ENCODE measurements around the gene GIGYF2. TPM values are rescaled to one million over a fixed set of nuclear protein-coding genes. Genes with fewer than 3 reads are reported as not detected.

GIGYF2 gene
- polyA plus RNA-seq, 1 of the 3 experiments (the other 2 are of a cell fraction), result 12.8 TPM

DNA sequence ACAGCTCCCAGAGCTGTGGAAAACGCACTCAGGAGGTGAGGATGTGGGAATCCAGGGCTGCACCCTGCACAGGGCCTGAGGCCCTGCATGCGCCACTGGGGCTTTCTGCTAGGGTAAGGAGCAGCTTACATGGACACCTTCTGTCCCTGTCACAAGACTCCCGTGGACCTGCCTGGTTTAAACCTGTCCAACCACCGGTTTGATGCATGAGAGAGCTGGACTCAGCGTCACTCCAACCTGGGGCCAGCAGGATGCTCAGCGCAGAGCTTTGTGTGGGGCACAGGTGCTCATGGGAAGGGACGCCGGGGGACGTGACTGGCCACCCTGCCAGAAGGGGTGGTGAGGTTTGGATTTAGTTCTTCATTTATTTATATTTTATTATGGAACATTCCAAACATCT, 197.1 kb downstream of the GIGYF2 start:
- ChIA-PET POLR2A (no interaction called here), CTCF (interaction anchor here (0.9 kb wide), 1 partner anchor 159 kb away, joined by 3 read pairs; no protein-coding TSS in a partner anchor)
- Histone ChIP-seq H3K4me3 (ENCODE audit: low read depth in 2 of 2, low read length in 1 of 2) (no peak overlapping the region), H3K9me3 (no peaks in the 10 kb centered on the region), H3K27me3 (ENCODE audit: insufficient read depth) (no peaks in the 10 kb centered on the region), H3K4me1 (ENCODE audit: control insufficient read depth in 1 of 2, insufficient read depth in 2 of 2, low read depth in 1 of 2, low read length in 1 of 2) (peaks cover 0 to 3% of the 10 kb centered on the region in 2 experiments; a peak in 2 of 4 replicates), H3K9me2 (no peaks in the 10 kb centered on the region), H3F3A (replicated peaks; ENCODE audit: insufficient read depth) (no peaks in the 10 kb centered on the region), H3K79me2 (ENCODE audit: insufficient read depth) (no peaks in the 10 kb centered on the region), H2AFZ (ENCODE audit: low read depth) (no peak overlapping the region), H4K20me1 (ENCODE audit: insufficient read depth) (no peaks in the 10 kb centered on the region), H3K27ac (ENCODE audit: low read depth in 2 of 2, low read length in 1 of 2) (no peak overlapping the region), H3K9ac (no peak overlapping the region), H3K36me3 (replicated peaks in 1 of 2; ENCODE audit: control insufficient read depth in 1 of 2, insufficient read depth in 2 of 2, low read length in 1 of 2) (no peaks in the 10 kb centered on the region), H3K4me2 (no peak overlapping the region)
- TF ChIP-seq TCF12 (IDR thresholded peaks at IDR 0.05) (no peak), FOXJ3 (CRISPR knock-in tag; IDR thresholded peaks at IDR 0.05) (no peak), EZH2phosphoT487 (IDR thresholded peaks at IDR 0.05; ENCODE audit: borderline replicate concordance, low read depth) (no peak), MEF2A (IDR thresholded peaks at IDR 0.05; ENCODE audit: borderline replicate concordance, low read depth) (no peak), FOSL2 (IDR thresholded peaks at IDR 0.05; ENCODE audit: borderline replicate concordance, low read depth) (no peak), EP300 (IDR thresholded peaks at IDR 0.05; ENCODE audit: borderline replicate concordance in 1 of 2, low read depth in 1 of 2, low read length in 1 of 2) (no peak)
- TF ChIP-seq, protein P1, sequence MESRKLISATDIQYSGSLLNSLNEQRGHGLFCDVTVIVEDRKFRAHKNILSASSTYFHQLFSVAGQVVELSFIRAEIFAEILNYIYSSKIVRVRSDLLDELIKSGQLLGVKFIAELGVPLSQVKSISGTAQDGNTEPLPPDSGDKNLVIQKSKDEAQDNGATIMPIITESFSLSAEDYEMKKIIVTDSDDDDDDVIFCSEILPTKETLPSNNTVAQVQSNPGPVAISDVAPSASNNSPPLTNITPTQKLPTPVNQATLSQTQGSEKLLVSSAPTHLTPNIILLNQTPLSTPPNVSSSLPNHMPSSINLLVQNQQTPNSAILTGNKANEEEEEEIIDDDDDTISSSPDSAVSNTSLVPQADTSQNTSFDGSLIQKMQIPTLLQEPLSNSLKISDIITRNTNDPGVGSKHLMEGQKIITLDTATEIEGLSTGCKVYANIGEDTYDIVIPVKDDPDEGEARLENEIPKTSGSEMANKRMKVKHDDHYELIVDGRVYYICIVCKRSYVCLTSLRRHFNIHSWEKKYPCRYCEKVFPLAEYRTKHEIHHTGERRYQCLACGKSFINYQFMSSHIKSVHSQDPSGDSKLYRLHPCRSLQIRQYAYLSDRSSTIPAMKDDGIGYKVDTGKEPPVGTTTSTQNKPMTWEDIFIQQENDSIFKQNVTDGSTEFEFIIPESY (IDR thresholded peaks at IDR 0.05; ENCODE audit: borderline replicate concordance, low read depth), result no peak
- TF ChIP-seq, protein P2, sequence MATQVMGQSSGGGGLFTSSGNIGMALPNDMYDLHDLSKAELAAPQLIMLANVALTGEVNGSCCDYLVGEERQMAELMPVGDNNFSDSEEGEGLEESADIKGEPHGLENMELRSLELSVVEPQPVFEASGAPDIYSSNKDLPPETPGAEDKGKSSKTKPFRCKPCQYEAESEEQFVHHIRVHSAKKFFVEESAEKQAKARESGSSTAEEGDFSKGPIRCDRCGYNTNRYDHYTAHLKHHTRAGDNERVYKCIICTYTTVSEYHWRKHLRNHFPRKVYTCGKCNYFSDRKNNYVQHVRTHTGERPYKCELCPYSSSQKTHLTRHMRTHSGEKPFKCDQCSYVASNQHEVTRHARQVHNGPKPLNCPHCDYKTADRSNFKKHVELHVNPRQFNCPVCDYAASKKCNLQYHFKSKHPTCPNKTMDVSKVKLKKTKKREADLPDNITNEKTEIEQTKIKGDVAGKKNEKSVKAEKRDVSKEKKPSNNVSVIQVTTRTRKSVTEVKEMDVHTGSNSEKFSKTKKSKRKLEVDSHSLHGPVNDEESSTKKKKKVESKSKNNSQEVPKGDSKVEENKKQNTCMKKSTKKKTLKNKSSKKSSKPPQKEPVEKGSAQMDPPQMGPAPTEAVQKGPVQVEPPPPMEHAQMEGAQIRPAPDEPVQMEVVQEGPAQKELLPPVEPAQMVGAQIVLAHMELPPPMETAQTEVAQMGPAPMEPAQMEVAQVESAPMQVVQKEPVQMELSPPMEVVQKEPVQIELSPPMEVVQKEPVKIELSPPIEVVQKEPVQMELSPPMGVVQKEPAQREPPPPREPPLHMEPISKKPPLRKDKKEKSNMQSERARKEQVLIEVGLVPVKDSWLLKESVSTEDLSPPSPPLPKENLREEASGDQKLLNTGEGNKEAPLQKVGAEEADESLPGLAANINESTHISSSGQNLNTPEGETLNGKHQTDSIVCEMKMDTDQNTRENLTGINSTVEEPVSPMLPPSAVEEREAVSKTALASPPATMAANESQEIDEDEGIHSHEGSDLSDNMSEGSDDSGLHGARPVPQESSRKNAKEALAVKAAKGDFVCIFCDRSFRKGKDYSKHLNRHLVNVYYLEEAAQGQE (IDR thresholded peaks at IDR 0.05; ENCODE audit: low read depth, low read length), result no peak
- DNase-seq, result no peak
- WGBS (ENCODE audit: low lambda C conversion rate), result 86% methylated on average over 8 of the region's 9 CpGs

DNA sequence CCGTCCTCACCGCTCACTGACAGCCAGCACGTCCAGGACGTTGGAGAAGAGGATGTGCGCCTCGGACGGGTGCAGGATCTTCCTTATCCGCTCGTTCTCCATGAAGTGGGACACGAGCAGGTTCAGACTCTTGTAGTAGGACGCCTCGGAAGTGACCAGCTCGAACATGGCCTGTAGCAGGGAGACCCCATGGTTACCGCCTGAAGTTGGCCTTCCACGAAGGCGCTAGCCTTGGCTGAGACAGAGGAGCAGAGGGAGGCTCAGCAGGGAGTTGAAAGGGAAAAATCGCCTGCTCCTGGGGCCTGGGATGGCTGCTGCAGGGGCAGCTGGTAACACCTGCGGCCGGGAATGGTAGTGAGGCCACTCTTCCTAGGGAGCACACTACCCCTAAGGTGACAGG, 197.6 kb downstream of the GIGYF2 start:
- POLR2A ChIA-PET, result no interaction called here

More for the DNA sequence above, 197.6 kb downstream of the GIGYF2 start:
- Histone ChIP-seq H3K27me3 (ENCODE audit: insufficient read depth) (no peaks in the 10 kb centered on the region), H3K9me3 (no peaks in the 10 kb centered on the region), H3F3A (replicated peaks; ENCODE audit: insufficient read depth) (no peaks in the 10 kb centered on the region), H3K79me2 (ENCODE audit: insufficient read depth) (no peaks in the 10 kb centered on the region), H2AFZ (ENCODE audit: low read depth) (no peak overlapping the region), H3K4me3 (ENCODE audit: low read depth in 2 of 2, low read length in 1 of 2) (no peak overlapping the region), H3K4me2 (no peak overlapping the region), H3K4me1 (ENCODE audit: control insufficient read depth in 1 of 2, insufficient read depth in 2 of 2, low read depth in 1 of 2, low read length in 1 of 2) (peaks cover 0 to 3% of the 10 kb centered on the region in 2 experiments; a peak in 2 of 4 replicates), H3K36me3 (replicated peaks in 1 of 2; ENCODE audit: control insufficient read depth in 1 of 2, insufficient read depth in 2 of 2, low read length in 1 of 2) (no peaks in the 10 kb centered on the region), H4K20me1 (ENCODE audit: insufficient read depth) (no peaks in the 10 kb centered on the region), H3K9me2 (no peaks in the 10 kb centered on the region), H3K27ac (ENCODE audit: low read depth in 2 of 2, low read length in 1 of 2) (no peak overlapping the region), H3K9ac (no peak overlapping the region)
- DNase-seq, result no peak
- no peak for TF ChIP-seq MEF2A (IDR thresholded peaks at IDR 0.05; ENCODE audit: borderline replicate concordance, low read depth)
- TF ChIP-seq FOXJ3 (CRISPR knock-in tag; IDR thresholded peaks at IDR 0.05), result no peak
- no peak for TF ChIP-seq FOSL2 (IDR thresholded peaks at IDR 0.05; ENCODE audit: borderline replicate concordance, low read depth)
- no peak for TF ChIP-seq NRF1 (IDR thresholded peaks at IDR 0.05; ENCODE audit: low read depth, low read length)
- CTCF ChIA-PET, result interaction anchor here (0.9 kb wide), 1 partner anchor 159 kb away, joined by 3 read pairs; no protein-coding TSS in a partner anchor
- 93% methylated on average over 19 of the region's 19 CpGs for WGBS (ENCODE audit: low lambda C conversion rate)
